ENCODE data around the gene PRDM10.
"Not testable (repeated sequence)": the region's sequence is repeated elsewhere in the genome, so short reads cannot be mapped to it uniquely, and the experiment has no call there.

PRDM10 gene

GRCh38 chr11:129972611-129973010, 30.0 kb downstream of the PRDM10 start:
- no peak overlapping the region for H3K27ac ChIP-seq (ENCODE audit: low read length)
- no peak overlapping the region for H3K9ac ChIP-seq (ENCODE audit: low read length)
- H3K4me2 ChIP-seq (ENCODE audit: low read length) = peak overlapping the region; percentile 28; the same call in 1 of the 2 replicates
- no peaks in the 10 kb centered on the region; the same call in 1 of the 2 replicates for H4K20me1 ChIP-seq (ENCODE audit: insufficient read depth, low read length)
- H3K4me3 ChIP-seq (ENCODE audit: low read length) = no peak overlapping the region
- no peaks in the 10 kb centered on the region for H3K27me3 ChIP-seq (ENCODE audit: low read depth, low read length)
- H2AFZ ChIP-seq (ENCODE audit: low read depth, low read length) = no peak overlapping the region
- TF ChIP-seq CTCF (IDR thresholded peaks at IDR 0.05; ENCODE audit: low read depth, low read length) (no peak), EZH2phosphoT487 (IDR thresholded peaks at IDR 0.05; ENCODE audit: low read depth) (no peak)
- no peaks in the 10 kb centered on the region for H3K79me2 ChIP-seq (ENCODE audit: low read length)
- H3K36me3 ChIP-seq (replicated peaks; ENCODE audit: low read depth, low read length) = no peaks in the 10 kb centered on the region
- H3K9me3 ChIP-seq (ENCODE audit: insufficient read depth, low read length) = no peaks in the 10 kb centered on the region
- H3K4me1 ChIP-seq (ENCODE audit: low read length) = peaks cover 9% of the 10 kb centered on the region

- not testable (repeated sequence) for H3K9me3 ChIP-seq (ENCODE audit: insufficient read depth, low read length); H4K20me1 ChIP-seq (ENCODE audit: insufficient read depth, low read length); H3K4me2 ChIP-seq (ENCODE audit: low read length); H3K27ac ChIP-seq (ENCODE audit: low read length); H3K9ac ChIP-seq (ENCODE audit: low read length); H3K4me1 ChIP-seq (ENCODE audit: low read length); H3K27me3 ChIP-seq (ENCODE audit: low read depth, low read length); H3K79me2 ChIP-seq (ENCODE audit: low read length); H2AFZ ChIP-seq (ENCODE audit: low read depth, low read length); H3K36me3 ChIP-seq (replicated peaks; ENCODE audit: low read depth, low read length); H3K4me3 ChIP-seq (ENCODE audit: low read length)
Observed at GRCh38 chr11:129971856-129972255, 30.8 kb downstream of the PRDM10 start.

- Histone ChIP-seq H3K4me1 (ENCODE audit: low read length) (peaks cover 9% of the 10 kb centered on the region), H3K4me3 (ENCODE audit: low read length) (no peak overlapping the region), H3K9ac (ENCODE audit: low read length) (no peak overlapping the region), H3K9me3 (ENCODE audit: insufficient read depth, low read length) (no peaks in the 10 kb centered on the region), H3K27ac (ENCODE audit: low read length) (no peak overlapping the region), H3K27me3 (ENCODE audit: low read depth, low read length) (no peaks in the 10 kb centered on the region), H2AFZ (ENCODE audit: low read depth, low read length) (no peak overlapping the region), H3K79me2 (ENCODE audit: low read length) (no peaks in the 10 kb centered on the region), H4K20me1 (ENCODE audit: insufficient read depth, low read length) (no peaks in the 10 kb centered on the region), H3K36me3 (replicated peaks; ENCODE audit: low read depth, low read length) (no peaks in the 10 kb centered on the region), H3K4me2 (ENCODE audit: low read length) (no peak overlapping the region)
- TF ChIP-seq CTCF (IDR thresholded peaks at IDR 0.05; ENCODE audit: low read depth, low read length) (no peak), EZH2phosphoT487 (IDR thresholded peaks at IDR 0.05; ENCODE audit: low read depth) (no peak)
Observed at GRCh38 chr11:129969920-129970319, 32.7 kb downstream of the PRDM10 start.

GRCh38 chr11:129968591-129969419, 33.8 kb downstream of the PRDM10 start:
- H3K9me3 ChIP-seq (ENCODE audit: insufficient read depth, low read length) = no peaks in the 10 kb centered on the region
- no peak overlapping the region for H3K4me2 ChIP-seq (ENCODE audit: low read length)
- no peak overlapping the region for H3K4me3 ChIP-seq (ENCODE audit: low read length)
- no peak overlapping the region for H2AFZ ChIP-seq (ENCODE audit: low read depth, low read length)
- no peaks in the 10 kb centered on the region for H3K27me3 ChIP-seq (ENCODE audit: low read depth, low read length)
- TF ChIP-seq CTCF (IDR thresholded peaks at IDR 0.05; ENCODE audit: low read depth, low read length) = no peak
- no peak for TF ChIP-seq EZH2phosphoT487 (IDR thresholded peaks at IDR 0.05; ENCODE audit: low read depth)
- no peak overlapping the region for H3K9ac ChIP-seq (ENCODE audit: low read length)
- no peaks in the 10 kb centered on the region for H3K79me2 ChIP-seq (ENCODE audit: low read length)
- H3K4me1 ChIP-seq (ENCODE audit: low read length) = peaks cover 9% of the 10 kb centered on the region
- H4K20me1 ChIP-seq (ENCODE audit: insufficient read depth, low read length) = no peaks in the 10 kb centered on the region
- no peaks in the 10 kb centered on the region for H3K36me3 ChIP-seq (replicated peaks; ENCODE audit: low read depth, low read length)
- no peak overlapping the region for H3K27ac ChIP-seq (ENCODE audit: low read length)
